Adrenal gland (tissue), 12 donors: ENCODE data around the gene LRRC4C. TPM values are rescaled to one million over a fixed set of nuclear protein-coding genes. Genes with fewer than 3 reads are reported as not detected.

Source experiments
- DNase-seq, 7 donors: peaks; one replicate each; pipeline ENCODE4 v3.0.0-alpha.2; 2019 to 2020
- H3K27ac ChIP-seq, 5 donors: fragments of 200-600 bp; sonication (generic) in 4 of 5; 1 replicate in 3 of 5; 2 replicates in 2 of 5; pipeline versions ENCODE4 v1.5.1 to v1.8.0; 2016 to 2020; ENCODE audit warnings: mild to moderate bottlenecking in 1 of 5
- H3K27me3 ChIP-seq: fragments of 200-600 bp; 2 replicates; pipeline ENCODE4 v1.8.0; 2021
- H3K36me3 ChIP-seq, 2 donors: fragments of 200-600 bp; replicated peaks in 1 of 2; 1 replicate in 1 of 2; 2 replicates in 1 of 2; pipeline versions ENCODE4 v1.5.1 to v1.8.0; 2018 to 2022
- H3K4me1 ChIP-seq, 2 donors: fragments of 200-600 bp; replicated peaks in 1 of 2; 1 replicate in 1 of 2; 2 replicates in 1 of 2; pipeline versions ENCODE4 v1.5.1 to v1.8.0; 2018 to 2021
- H3K4me3 ChIP-seq, 4 donors: fragments of 200-600 bp; sonication (generic) in 3 of 4; one replicate each; pipeline ENCODE4 v1.5.1; 2016 to 2018
- H3K9me3 ChIP-seq, 3 donors: fragments of 200-600 bp; sonication (generic) in 1 of 3; replicated peaks in 1 of 3; 1 replicate in 2 of 3; 2 replicates in 1 of 3; pipeline versions ENCODE4 v1.5.1 to v1.8.0; 2016 to 2021
- CTCF ChIP-seq, 6 experiments: fragments of 450-650 bp in 4 of 6; fragments of 200-600 bp in 2 of 6; sonication (generic) in 1 of 6; IDR thresholded peaks; 1 replicate in 5 of 6; 2 replicates in 1 of 6; pipeline versions ENCODE4 v1.5.1 to v1.8.0; 2016 to 2021; ENCODE audit warnings: antibody characterized with exemption in 6 of 6, mild to moderate bottlenecking in 2 of 6, moderate library complexity in 1 of 6
- POLR2A ChIP-seq, 2 donors: fragments of 450-650 bp; IDR thresholded peaks; one replicate each; pipeline ENCODE4 v1.6.1; 2017; ENCODE audit warnings: antibody characterized with exemption in 2 of 2, mild to moderate bottlenecking in 2 of 2, moderate library complexity in 1 of 2
- WGBS, 4 donors: extraction: QIAGEN DNeasy Blood & Tissue Kit in 2 of 4; methylation state at CpG; one replicate each; pipeline versions ENCODE4 v1.1.5 to v1.1.7; 2013 to 2017; 5-methylcytosine and 5-hydroxymethylcytosine counted together
- intact Hi-C, 2 donors: fragments of 100-400 bp; cut with DNase I; formaldehyde crosslinking; loops; one replicate each; pipeline versions ENCODE4 v1.14.1 to v1.15.0; 2022 to 2023
- polyA plus RNA-seq, 3 donors: library from polyadenylated mRNA; stranded (reverse); fragments of 200-250 nt in 2 of 3; fragments of 350-450 nt in 1 of 3; fragmentation: Illumina TruSeq in 1 of 3; extraction: RNeasy Lipid Tissue Mini Kit (QIAGEN cat#74804) in 1 of 3; gene quantifications; one replicate each; pipeline ENCODE4 v1.2.3, GENCODE V29; 2013 to 2014
- total RNA-seq, 9 donors: library from RNA; depleted of rRNA in 4 of 9; stranded (reverse); fragments of >200 nt in 4 of 9; fragments of 120-200 nt in 1 of 9; fragmentation: NEBNext Ultra II Directional in 1 of 9; extraction: Animal tissue kit (Norgen Biotek cat#: 25700) in 1 of 9; gene quantifications; one replicate each; pipeline versions ENCODE4 v1.1.0 to v1.2.4, GENCODE V29; 2013 to 2023
- donor health status: healthy with polysubstance abuse.
- donor health status: Bipolar disorder and iron deficiency.
- donor health status: DM: yes; HTN: yes; CAD: no.
- donor health status: DM: no; HTN: no; CAD: no.
- donor health status: DM: no; HTN: no; CAD: no.
- donor health status: DM: yes; HTN: yes; CAD: no.

Gene LRRC4C
- total and polyA plus RNA-seq, 12 donors, result 1.0 to 10.6 (median 5.5) TPM

GRCh38 chr11:40255457-40255856 is 1204.0 kb downstream of the LRRC4C start:
- Histone ChIP-seq H3K4me3 (no peak overlapping the region), H3K4me1 (peaks cover 0 to 5% of the 10 kb centered on the region in 2 donors), H3K27me3 (no peaks in the 10 kb centered on the region), H3K36me3 (no peaks in the 10 kb centered on the region), H3K27ac (no peak overlapping the region), H3K9me3 (no peaks in the 10 kb centered on the region)
- no peak for DNase-seq
- WGBS, 4 donors, result 81 to 90% (median 85%) methylated on average over 1 of the region's 1 CpG
- intact Hi-C loops, result no loop called here
- no peak for TF ChIP-seq POLR2A (IDR thresholded peaks at IDR 0.05)
- no peak for TF ChIP-seq CTCF (IDR thresholded peaks at IDR 0.05)

DNA sequence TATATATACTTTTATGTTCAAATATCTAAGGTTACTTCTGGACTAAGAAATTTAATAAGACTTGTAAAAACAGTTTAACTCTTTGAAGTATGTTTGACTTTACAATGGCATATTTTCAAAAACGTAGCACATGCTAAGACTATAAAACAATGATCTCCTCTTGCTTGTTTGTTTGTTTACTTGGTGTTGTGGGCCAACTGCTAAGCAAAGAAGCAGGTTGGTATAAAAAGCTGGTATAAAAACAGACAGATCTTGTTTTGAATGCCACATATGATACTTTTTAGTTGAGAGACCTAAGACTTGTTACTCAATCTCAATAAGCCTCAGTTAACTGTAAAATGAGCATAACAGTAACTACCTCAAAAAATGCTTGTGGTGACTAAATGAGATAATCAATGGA is 1206.3 kb downstream of the LRRC4C start:
- 74 to 85% (median 82%) methylated on average over 1 of the region's 1 CpG for WGBS, 4 donors
- intact Hi-C loops, result no loop called here

GRCh38 chr11:40252236-40252635 is 1207.2 kb downstream of the LRRC4C start:
- TF ChIP-seq CTCF (IDR thresholded peaks at IDR 0.05), result no peak
- no peak for TF ChIP-seq POLR2A (IDR thresholded peaks at IDR 0.05)
- Histone ChIP-seq H3K27me3 (no peaks in the 10 kb centered on the region), H3K27ac (no peak overlapping the region), H3K4me1 (peaks cover 0 to 5% of the 10 kb centered on the region in 2 donors), H3K36me3 (no peaks in the 10 kb centered on the region), H3K4me3 (no peak overlapping the region), H3K9me3 (no peaks in the 10 kb centered on the region)
- WGBS, 4 donors, result 58 to 67% (median 61%) methylated on average over 4 of the region's 4 CpGs
- DNase-seq, result no peak
- intact Hi-C loops, result no loop called here

More for the DNA sequence above, 1206.3 kb downstream of the LRRC4C start:
- DNase-seq, result no peak
- H3K4me1 ChIP-seq, result peaks cover 0 to 5% of the 10 kb centered on the region in 2 donors
- H3K36me3 ChIP-seq, result no peaks in the 10 kb centered on the region
- no peak for TF ChIP-seq CTCF (IDR thresholded peaks at IDR 0.05)
- TF ChIP-seq POLR2A (IDR thresholded peaks at IDR 0.05), result no peak
- H3K27ac ChIP-seq, result no peak overlapping the region
- H3K27me3 ChIP-seq, result no peaks in the 10 kb centered on the region
- H3K9me3 ChIP-seq, result no peaks in the 10 kb centered on the region
- H3K4me3 ChIP-seq, result no peak overlapping the region

DNA sequence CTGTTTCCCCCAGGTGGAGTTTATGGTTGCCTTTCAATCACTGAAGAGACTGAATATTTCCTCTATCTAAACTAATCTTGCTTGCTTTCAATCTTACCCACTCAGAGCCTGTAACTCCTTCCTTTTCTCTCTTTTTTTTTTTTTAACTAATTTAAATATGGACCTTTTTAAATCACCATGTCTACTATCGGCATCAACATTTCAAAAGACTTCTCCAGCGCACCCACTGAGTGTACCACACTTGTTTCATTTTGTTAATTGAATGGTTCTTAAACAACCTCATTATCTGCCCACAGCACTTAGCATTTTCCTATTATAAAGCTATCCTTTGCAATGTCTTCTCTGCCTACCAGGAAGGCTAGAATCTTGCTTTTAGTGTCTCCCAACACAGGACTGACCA is 1212.5 kb downstream of the LRRC4C start:
- H3K36me3 ChIP-seq, result no peaks in the 10 kb centered on the region
- H3K4me1 ChIP-seq, result no peaks in the 10 kb centered on the region
- H3K4me3 ChIP-seq, result no peak overlapping the region
- H3K9me3 ChIP-seq, result peaks cover 0 to 4% (median 0%) of the 10 kb centered on the region in 3 donors
- no peaks in the 10 kb centered on the region for H3K27me3 ChIP-seq
- no peak for DNase-seq
- H3K27ac ChIP-seq, result no peak overlapping the region
- intact Hi-C loops, result no loop called here
- TF ChIP-seq CTCF (IDR thresholded peaks at IDR 0.05) (no peak), POLR2A (IDR thresholded peaks at IDR 0.05) (no peak)
- WGBS, 4 donors, result 56 to 69% (median 63%) methylated on average over 2 of the region's 2 CpGs
